Stimulated activated CD8-positive, alpha-beta memory T cell treated with anti-CD3 and anti-CD28 coated beads, Interleukin-2, amount 100 ng/mL, for 48 hours (primary cell): ENCODE data around the gene SPATS2.
"Not testable (repeated sequence)": the region's sequence is repeated elsewhere in the genome, so short reads cannot be mapped to it uniquely, and the experiment has no call there.

Source experiments
- DNase-seq, 2 donors: peaks; one replicate each; pipeline ENCODE4 v3.0.0-alpha.2; 2020; ENCODE audit warnings: low read depth in 2 of 2

SPATS2 gene

GRCh38 chr12:49462083-49462744, 95.0 kb downstream of the SPATS2 start:
- DNase-seq, result no peak

DNA sequence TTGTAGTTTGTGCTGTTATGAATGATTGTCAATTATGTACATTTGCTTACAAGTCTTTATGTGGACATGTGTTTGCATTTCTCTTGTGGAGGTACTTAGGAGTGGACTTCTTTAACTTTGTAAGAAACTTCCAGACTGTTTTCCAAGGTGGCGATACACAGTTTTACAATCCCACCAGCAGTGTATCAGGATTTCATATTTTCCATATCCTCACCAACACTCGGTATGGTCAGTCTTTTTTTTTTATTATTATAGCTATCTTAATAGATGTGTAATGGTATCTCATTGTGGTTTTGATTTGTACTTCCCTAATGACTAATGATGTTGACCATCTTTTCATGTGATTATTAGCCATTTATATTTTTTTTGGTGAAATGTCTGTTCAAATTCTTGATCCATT, 97.9 kb downstream of the SPATS2 start:
- DNase-seq, result no peak

DNA sequence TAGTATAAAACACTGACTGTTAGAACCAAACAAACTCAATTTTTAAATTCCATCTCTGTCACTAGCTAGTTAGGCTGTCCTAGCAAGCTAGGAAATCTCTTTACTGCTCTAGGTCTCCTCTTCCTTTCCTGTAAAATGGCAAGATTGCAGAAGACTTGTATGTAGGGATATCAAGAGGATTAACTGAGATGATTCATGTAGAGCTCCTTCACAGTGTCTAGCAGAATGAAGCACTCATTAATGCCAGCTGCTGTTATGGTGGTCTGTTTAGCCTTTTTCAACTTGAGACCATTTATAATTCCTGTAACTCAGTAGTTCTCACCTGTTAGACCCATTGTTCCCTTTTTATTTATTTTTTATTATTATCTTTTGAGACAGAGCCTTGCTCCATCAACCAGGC, 103.7 kb downstream of the SPATS2 start:
- DNase-seq, result no peak

DNA sequence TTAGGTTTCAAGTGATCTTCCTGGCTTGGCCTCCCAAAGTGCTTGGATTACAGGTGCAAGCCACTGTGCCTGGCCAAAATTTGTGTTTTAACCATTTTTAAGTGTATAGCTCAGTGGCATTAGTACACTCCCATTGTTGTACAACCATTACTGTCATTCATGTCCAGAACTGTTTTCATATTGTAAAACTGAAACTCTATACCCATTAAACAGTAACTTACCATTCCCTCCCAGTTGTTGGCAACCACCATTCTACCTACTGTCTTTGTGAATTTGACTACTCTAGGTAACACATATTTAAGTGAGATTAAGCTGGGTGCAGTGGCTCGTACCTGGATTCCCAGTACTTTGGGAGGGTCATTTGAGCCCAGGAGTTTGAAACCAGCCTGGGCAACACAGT, 104.3 kb downstream of the SPATS2 start:
- no peak for DNase-seq

- no peak for DNase-seq
Observed at GRCh38 chr12:49476091-49476490, 108.8 kb downstream of the SPATS2 start.

DNA sequence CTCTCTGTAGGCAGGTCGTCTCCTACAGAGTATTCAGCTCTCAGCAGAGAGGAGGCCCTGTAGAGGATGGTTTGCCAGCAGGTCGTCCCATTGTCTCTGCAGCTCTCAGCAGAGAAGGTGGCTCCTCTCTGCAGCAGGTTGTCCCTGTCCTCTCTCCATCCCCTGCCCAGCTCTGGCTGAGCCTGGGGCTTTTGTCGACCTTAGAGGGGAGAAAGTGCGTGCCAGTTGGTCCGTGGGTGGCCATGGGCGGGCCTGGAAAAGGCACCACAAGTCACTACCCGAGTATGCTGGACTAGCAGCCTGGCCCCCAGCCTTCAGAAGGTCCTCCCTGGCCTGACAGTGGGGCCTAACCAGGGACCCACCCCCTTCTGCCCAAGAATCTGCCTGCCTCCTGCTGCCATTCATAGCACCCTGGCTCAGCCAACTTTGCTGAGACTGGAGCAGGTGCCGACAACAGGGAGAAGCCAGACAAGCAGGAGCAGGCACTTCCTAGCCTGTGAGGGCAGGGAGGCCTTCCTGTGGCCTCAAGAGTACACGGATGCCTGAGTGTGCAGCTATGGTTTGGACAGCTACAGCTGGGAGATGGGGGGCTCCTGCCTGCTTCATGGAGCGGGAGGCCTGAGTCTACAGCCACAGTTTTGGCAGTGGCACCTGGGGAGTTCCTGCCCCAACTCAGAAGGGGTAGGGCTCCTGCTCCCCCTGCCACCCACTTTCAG, 111.8 kb downstream of the SPATS2 start:
- DNase-seq, result no peak

- DNase-seq, result no peak
Observed at GRCh38 chr12:49482095-49483051, 115.1 kb downstream of the SPATS2 start.

DNA sequence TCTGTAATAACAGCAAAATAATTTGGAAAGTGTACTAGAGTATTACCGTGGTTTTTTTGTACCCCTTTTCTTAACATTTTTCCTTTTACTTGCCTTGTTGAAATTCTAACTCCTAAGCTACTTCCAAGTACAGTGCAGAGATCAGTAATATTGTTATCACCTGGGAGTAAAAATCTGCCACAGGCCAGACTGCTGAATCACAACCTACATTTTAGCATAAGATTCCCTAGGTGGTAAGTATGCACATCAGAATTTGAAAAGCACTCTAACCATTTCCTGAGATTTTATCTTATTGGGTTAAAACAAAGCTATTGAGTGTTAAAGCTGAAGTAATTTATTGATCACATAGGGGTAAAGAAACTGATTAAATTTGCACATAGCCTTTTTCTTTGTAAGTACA, 116.4 kb downstream of the SPATS2 start:
- no peak for DNase-seq

- no peak for DNase-seq
Observed at GRCh38 chr12:49487605-49488004, 120.3 kb downstream of the SPATS2 start.

DNA sequence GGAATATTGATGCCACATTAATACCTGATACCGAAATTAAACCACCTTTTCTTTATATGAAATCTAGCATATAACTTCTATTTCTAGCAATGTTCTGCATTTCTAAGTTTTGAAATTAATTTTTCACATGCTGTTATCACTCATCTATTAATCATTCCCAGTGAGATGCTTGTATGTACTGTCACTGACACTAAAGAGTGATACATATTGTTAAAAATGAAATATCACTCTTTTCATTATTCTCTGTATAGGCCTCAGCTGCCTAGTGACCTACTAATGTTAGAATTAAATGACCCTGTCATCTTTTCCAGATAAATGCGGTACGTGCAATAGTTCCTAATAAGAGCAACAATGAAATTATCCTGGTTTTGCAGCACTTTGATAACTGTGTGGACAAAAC, 121.9 kb downstream of the SPATS2 start:
- DNase-seq, result no peak

DNA sequence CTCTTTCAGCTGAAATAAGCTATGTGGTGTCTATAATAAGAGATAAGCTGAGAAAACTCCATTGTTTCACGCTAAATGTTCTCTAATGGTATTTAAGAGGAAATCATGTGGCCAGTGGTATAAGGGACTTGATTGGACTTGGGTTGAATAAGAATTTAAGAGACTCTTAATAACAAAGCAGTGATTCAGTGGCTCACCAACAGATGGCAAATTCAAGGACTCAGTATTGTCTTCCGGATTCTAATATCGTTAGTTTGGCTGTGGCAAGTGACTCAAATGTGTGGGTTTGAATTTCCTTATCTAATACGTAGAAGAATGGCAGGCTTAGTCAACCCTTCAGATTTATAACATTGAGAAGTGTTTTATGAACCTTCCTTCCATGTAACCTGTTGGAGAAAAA, 122.5 kb downstream of the SPATS2 start:
- DNase-seq, result no peak

DNA sequence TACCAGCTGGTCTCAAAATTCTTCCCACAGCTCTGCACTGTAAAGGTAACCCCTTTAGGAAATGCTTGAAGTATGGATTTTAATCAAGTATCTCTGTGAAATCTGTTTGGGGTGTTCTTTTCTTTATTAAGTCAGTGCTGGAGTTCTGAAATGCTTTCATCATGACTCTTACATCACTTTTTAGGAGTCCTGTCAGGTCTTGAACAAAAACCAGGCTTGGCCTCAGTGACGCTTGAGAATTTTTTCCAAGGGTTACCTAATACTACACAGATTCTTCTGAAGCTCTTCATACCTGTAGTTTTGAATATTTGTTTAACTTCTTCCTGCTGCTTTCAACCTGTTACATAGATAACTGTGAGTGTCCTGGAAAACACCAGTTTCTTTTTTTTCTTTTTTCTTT, 124.6 kb downstream of the SPATS2 start:
- DNase-seq, result no peak

GRCh38 chr12:49493900-49494299, 126.6 kb downstream of the SPATS2 start:
- no peak for DNase-seq

DNA sequence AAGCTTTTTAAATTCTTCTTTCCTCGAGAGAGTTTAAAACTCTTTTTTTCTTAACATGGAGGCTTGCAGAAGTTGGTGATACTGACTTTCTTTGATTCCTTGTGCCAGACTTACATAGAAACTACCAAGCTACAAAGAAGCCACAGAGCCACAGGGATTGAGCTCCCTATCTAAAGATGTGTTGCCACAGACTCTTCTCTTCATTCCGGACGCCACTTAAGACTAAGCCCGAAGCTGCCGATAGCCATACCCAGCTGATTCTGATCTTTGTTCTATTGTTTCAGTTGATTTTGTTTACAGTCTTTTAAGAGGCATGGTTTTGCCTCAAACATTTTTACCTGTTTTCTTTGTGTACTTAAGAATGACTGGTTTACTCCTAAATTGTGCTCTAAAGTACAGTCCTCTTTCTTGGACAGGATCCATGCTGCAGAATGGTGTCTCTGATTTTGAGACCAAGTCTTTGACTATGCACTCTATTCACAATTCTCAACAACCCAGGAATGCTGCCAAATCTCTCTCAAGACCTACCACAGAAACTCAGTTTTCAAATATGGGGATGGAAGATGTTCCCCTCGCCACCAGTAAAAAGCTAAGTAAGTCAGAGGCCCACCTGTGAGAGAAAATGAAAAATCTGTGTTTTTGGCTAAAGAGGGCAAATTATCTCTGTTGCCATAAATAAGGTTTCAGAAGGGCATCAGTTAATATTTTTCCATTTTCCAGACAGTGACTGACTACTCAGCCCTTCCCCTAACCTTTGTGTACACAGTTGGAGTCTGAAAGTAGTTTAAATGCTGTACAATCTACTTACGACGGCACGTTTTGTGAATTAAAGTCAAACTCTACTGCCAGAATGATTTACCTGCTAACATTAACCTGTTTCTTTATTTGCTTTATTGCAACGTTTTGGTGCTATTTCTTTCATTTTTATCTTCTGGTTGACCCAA, 129.4 kb downstream of the SPATS2 start:
- no peak for DNase-seq

DNA sequence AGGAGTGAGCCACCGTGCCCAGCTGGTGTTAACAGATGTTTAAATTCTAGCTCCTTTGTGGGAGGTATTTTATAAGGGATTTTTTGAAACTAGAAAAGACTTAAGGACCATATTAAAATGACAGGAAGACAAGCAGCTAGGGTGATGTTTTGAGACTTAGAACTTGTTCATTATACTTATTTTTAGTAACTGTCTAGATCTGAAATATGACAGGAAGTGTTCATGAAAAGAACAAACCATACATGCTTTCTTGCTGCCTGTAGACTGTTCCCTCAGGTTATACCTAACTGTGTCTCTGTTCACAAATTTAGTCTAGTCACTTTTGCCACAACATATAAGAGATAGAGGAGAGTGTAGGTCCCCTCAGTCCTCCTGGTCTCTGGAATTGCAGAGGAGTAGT, 134.6 kb downstream of the SPATS2 start:
- no peak for DNase-seq

GRCh38 chr12:49502590-49502989, 135.3 kb downstream of the SPATS2 start:
- no peak for DNase-seq

DNA sequence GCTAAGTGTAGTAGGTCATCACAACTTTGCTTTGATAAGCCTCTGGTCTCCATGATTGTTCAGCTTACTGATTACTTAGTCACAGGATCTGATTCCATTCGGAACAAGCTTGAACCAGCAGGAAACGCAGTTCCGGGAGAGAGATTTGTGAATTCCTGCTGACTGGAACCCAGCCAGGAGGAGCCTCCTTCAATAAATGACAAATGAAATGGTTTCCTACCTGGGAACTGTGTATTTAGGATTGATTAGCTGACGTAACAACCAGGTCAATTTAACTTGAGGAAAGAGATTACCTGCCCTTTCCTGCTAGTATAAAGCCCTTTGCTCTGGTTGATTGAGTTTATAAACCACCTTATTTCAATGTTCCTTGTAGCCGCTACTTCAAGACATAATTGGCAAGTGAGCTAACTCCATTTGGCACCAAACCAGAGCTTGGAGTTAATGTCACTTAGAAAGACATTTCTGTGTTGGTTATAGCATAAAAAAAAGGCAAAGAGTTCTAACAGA, 136.5 kb downstream of the SPATS2 start:
- DNase-seq, result no peak

DNA sequence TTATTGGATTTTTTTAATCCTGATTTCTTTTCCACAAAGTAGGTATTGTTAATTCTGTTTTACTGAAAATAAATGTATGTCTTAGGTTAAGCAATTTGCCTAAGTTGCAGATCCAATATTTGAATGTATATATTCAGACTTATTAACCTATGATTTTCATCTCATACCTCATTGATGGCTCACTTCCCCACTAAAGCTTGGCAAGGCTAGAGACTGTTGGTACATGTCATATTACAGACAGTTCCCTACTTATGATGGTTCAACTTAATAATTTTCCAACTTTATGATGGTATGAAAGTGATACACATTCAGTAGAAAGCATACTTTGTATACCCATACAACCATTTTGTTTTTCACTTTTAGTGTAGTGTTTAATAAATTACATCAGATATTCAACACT, 138.4 kb downstream of the SPATS2 start:
- DNase-seq, result no peak

GRCh38 chr12:49507139-49507538, 139.9 kb downstream of the SPATS2 start:
- no peak for DNase-seq

DNA sequence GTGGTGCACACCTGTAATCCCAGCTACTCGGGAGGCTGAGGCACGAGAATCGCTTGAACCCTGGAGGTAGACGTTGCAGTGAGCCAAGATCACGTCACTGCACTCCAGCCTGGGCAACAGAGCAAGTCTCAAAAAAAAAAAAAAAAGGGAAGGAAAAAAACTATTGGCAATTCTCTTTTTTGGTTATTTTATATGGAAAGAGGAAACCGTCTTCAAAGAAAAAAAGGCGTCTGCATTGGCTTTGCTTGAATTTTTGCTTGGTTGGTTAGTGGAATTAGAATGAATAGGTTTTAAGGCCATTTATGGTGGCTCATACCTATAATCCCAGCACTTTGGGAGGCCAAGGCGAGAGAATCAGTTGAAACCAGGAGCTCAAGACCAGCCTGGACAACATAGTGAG, 142.4 kb downstream of the SPATS2 start:
- DNase-seq, result not testable (repeated sequence)

- DNase-seq, result no peak
Observed at GRCh38 chr12:49511410-49511809, 144.1 kb downstream of the SPATS2 start.
